B cell (primary cell): ENCODE results near the gene THADA. TPM values are rescaled to one million over a fixed set of nuclear protein-coding genes. Genes with fewer than 3 reads are reported as not detected.

Source experiments
- ATAC-seq: fragments of 200-7000 bp; cut with Tn5 transposase; one replicate; pipeline ENCODE4 v1.10.0; 2021; ENCODE audit warnings: low read depth, mild to moderate bottlenecking, moderate number of reproducible peaks, moderate library complexity
- CTCF ChIA-PET: fragments of 350-600 bp; sonication (Branson Sonifier 250); formaldehyde crosslinking; loops from one replicate; lab custom pipeline; 2021; ENCODE audit warnings: antibody characterized with exemption, inconsistent platforms; lab: Charles Lee
- POLR2A ChIA-PET: fragments of 350-600 bp; sonication (Branson Sonifier 250); formaldehyde crosslinking; loops from one replicate; lab custom pipeline; 2021; ENCODE audit warnings: antibody characterized with exemption; lab: Charles Lee
- DNase-seq: peaks from one replicate; pipeline ENCODE4 v3.0.0; 2013
- H2AFZ ChIP-seq: 2 replicates; pipeline ENCODE4 v1.6.1; 2012; ENCODE audit warnings: mild to moderate bottlenecking, low read depth, low read length; ENCODE audit not compliant: insufficient read depth, poor library complexity, severe bottlenecking
- H3K27ac ChIP-seq, 2 donors: 1 replicate in 1 of 2; 2 replicates in 1 of 2; pipeline ENCODE4 v1.5.1; 2012 to 2013; ENCODE audit warnings: low read length in 2 of 2, mild to moderate bottlenecking in 2 of 2, moderate library complexity in 1 of 2
- H3K27me3 ChIP-seq, 4 experiments: fragments of 200-600 bp in 1 of 4; sonication (generic) in 1 of 4; replicated peaks in 1 of 4; 1 replicate in 2 of 4; 2 replicates in 2 of 4; pipeline versions ENCODE4 v1.6.1 to v1.7.0; 2013 to 2016; ENCODE audit warnings: low read length in 3 of 4, mild to moderate bottlenecking in 2 of 4, mixed read lengths in 1 of 4, moderate library complexity in 1 of 4; ENCODE audit not compliant: insufficient read depth in 4 of 4, control insufficient read depth in 3 of 4; ENCODE audit errors: control extremely low read depth in 1 of 4
- H3K36me3 ChIP-seq, 2 experiments: replicated peaks in 1 of 2; 1 replicate in 1 of 2; 2 replicates in 1 of 2; pipeline versions ENCODE4 v1.6.1 to v1.7.1; 2013; ENCODE audit warnings: low read length in 1 of 2; ENCODE audit not compliant: insufficient read depth in 2 of 2, control insufficient read depth in 1 of 2; ENCODE audit errors: control extremely low read depth in 1 of 2, extremely low read depth in 1 of 2
- H3K4me1 ChIP-seq, 2 donors: fragments of 200-600 bp in 1 of 2; sonication (generic) in 1 of 2; 1 replicate in 1 of 2; 2 replicates in 1 of 2; pipeline versions ENCODE4 v1.5.1 to v1.6.1; 2013 to 2017; ENCODE audit warnings: low read length in 2 of 2; ENCODE audit not compliant: control insufficient read depth in 2 of 2, insufficient read depth in 2 of 2
- H3K4me2 ChIP-seq: replicated peaks from 2 replicates; pipeline ENCODE3; 2012; ENCODE audit warnings: mild to moderate bottlenecking, low read depth, low read length; ENCODE audit not compliant: poor library complexity, severe bottlenecking
- H3K4me3 ChIP-seq, 5 experiments: fragments of 200-600 bp in 1 of 5; sonication (generic) in 1 of 5; 1 replicate in 3 of 5; 2 replicates in 2 of 5; pipeline versions ENCODE4 v1.5.1 to v1.7.0; 2011 to 2016; ENCODE audit warnings: low read length in 4 of 5, mild to moderate bottlenecking in 4 of 5, low read depth in 2 of 5, control low read depth in 1 of 5, moderate library complexity in 1 of 5; ENCODE audit not compliant: insufficient read depth in 1 of 5; ENCODE audit errors: control extremely low read depth in 1 of 5, extremely low read depth in 1 of 5
- H3K79me2 ChIP-seq: fragments of 200-600 bp; sonication (generic); one replicate; pipeline ENCODE4 v1.6.0; 2016; ENCODE audit warnings: low read length; ENCODE audit not compliant: control insufficient read depth, insufficient read depth
- H3K9ac ChIP-seq: fragments of 200-600 bp; sonication (generic); 2 replicates; pipeline ENCODE4 v1.6.1; 2017; ENCODE audit warnings: mild to moderate bottlenecking, low read length, moderate library complexity
- H3K9me3 ChIP-seq, 3 donors: one replicate each; pipeline versions ENCODE4 v1.6.1 to v1.7.1; 2013; ENCODE audit warnings: low read length in 2 of 3; ENCODE audit not compliant: control insufficient read depth in 2 of 3, insufficient read depth in 1 of 3; ENCODE audit errors: control extremely low read depth in 1 of 3
- H4K20me1 ChIP-seq: 2 replicates; pipeline ENCODE4 v1.6.0; 2012; ENCODE audit warnings: mild to moderate bottlenecking, low read length; ENCODE audit not compliant: insufficient read depth, control insufficient read depth, poor library complexity, severe bottlenecking
- H3K27ac Mint-ChIP-seq: one replicate; pipeline ENCODE4 v1.8.0; 2021; ENCODE audit warnings: mixed read lengths
- H3K27me3 Mint-ChIP-seq: one replicate; pipeline ENCODE4 v1.8.0; 2021; ENCODE audit warnings: mixed read lengths
- H3K4me1 Mint-ChIP-seq: one replicate; pipeline ENCODE4 v1.8.0; 2021; ENCODE audit warnings: mixed read lengths
- H3K4me3 Mint-ChIP-seq: one replicate; pipeline ENCODE4 v1.8.0; 2021; ENCODE audit warnings: mixed read lengths
- H3K9me3 Mint-ChIP-seq: one replicate; pipeline ENCODE4 v1.8.0; 2022; ENCODE audit warnings: mixed read lengths; ENCODE audit not compliant: insufficient read depth
- EZH2 ChIP-seq: IDR thresholded peaks from 2 replicates; pipeline ENCODE4 v1.6.1; 2012; ENCODE audit warnings: borderline replicate concordance, low read depth, mild to moderate bottlenecking, moderate library complexity, low read length; ENCODE audit not compliant: insufficient read depth, poor library complexity, severe bottlenecking
- WGBS: methylation state at CpG from one replicate; pipeline ENCODE4 v1.1.5; 2013; ENCODE audit warnings: missing lambda C conversion rate; ENCODE audit not compliant: insufficient coverage; 5-methylcytosine and 5-hydroxymethylcytosine counted together
- intact Hi-C: fragments of 100-400 bp; cut with micrococcal nuclease; formaldehyde crosslinking; loops from one replicate; pipeline ENCODE4 v1.10.0; 2022
- polyA plus RNA-seq: library from polyadenylated mRNA; depleted of rRNA; stranded (reverse); fragments of >200 nt; gene quantifications from 2 replicates; pipeline ENCODE4 v1.2.3, GENCODE V29; 2012
- total RNA-seq, 2 donors: library from RNA; stranded (reverse); fragments of 120-200 nt in 1 of 2; gene quantifications; 1 replicate in 1 of 2; 2 replicates in 1 of 2; pipeline versions ENCODE4 v1.2.3 to v1.2.4, GENCODE V29; 2013 to 2022
- TF ChIP-seq, protein P1 (sequence below): fragments of 200-600 bp; IDR thresholded peaks from one replicate; pipeline ENCODE4 v1.8.0; 2022; ENCODE audit warnings: antibody characterized with exemption, mild to moderate bottlenecking

THADA gene
- total and polyA plus RNA-seq, 2 donors (not counting 1 experiment from before 2014, with no cell fraction given) = 17.6 to 48.5 TPM

DNA sequence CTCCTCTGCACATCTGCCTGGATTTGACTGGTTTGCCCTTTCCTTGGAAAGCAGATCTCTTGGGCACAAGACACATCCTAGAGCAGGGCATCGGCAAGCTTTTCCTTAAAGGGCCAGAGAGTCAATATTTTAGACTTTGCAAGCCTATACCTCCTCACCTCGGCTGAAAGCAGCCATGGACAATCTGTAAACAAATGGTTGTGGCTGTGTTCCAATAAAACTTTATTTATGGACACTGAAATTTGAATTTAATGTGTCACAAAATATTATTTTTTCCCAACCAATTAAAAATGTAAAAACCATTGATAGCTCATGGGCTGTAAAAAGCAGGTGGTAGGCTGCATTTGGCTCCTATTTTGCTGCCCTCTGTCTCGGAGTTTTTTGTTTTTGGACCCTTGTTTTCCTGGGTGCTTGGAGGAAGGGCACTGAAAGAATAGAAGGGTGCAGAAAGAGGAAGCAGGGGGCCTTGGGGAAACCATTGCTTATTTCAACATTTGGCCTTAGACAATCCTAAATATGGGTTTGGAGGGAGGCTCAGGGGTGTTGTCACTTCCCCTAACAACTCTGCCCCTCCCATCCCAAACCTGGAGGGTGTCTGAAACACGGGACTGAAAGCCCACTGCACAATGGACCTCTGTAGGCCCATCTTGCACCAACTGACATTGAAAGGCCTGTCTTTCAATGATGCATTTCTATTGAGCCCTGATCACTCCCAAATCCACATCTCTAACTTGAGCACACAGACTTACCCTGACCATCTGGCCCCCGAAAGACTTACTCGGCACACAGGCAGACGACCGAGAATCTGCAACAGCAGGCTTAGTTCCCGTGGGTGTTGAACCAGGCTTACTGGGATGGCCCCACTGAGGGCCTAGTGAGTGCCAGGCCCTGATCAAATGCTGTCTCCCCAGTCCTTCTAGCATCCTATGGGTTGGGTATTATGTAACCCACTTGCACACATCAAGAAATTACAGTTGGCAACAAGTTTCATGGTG, 362.3 kb downstream of the THADA start:
- peaks cover 64% of the 10 kb centered on the region for H3K4me1 Mint-ChIP-seq
- Histone ChIP-seq H3K79me2 (peaks cover 9% of the 10 kb centered on the region), H3K36me3 (peaks cover 0 to 16% of the 10 kb centered on the region in 2 experiments), H3K9me3 (no peaks in the 10 kb centered on the region), H3K4me3 (peak overlapping the region in 1 of 5 experiments; percentile 15), H3K9ac (peak overlapping the region; percentile 10), H3K4me2 (peak overlapping the region; percentile 53), H3K27ac (peak overlapping the region in 1 of 2 donors; percentile 38), H3K4me1 (peaks cover 37 to 61% of the 10 kb centered on the region in 2 donors), H2AFZ (no peak overlapping the region), H4K20me1 (no peaks in the 10 kb centered on the region), H3K27me3 (no peaks in the 10 kb centered on the region)
- TF ChIP-seq EZH2 = no peak
- TF ChIP-seq, protein P1, sequence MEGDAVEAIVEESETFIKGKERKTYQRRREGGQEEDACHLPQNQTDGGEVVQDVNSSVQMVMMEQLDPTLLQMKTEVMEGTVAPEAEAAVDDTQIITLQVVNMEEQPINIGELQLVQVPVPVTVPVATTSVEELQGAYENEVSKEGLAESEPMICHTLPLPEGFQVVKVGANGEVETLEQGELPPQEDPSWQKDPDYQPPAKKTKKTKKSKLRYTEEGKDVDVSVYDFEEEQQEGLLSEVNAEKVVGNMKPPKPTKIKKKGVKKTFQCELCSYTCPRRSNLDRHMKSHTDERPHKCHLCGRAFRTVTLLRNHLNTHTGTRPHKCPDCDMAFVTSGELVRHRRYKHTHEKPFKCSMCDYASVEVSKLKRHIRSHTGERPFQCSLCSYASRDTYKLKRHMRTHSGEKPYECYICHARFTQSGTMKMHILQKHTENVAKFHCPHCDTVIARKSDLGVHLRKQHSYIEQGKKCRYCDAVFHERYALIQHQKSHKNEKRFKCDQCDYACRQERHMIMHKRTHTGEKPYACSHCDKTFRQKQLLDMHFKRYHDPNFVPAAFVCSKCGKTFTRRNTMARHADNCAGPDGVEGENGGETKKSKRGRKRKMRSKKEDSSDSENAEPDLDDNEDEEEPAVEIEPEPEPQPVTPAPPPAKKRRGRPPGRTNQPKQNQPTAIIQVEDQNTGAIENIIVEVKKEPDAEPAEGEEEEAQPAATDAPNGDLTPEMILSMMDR = no peak
- peaks cover 2% of the 10 kb centered on the region for H3K9me3 Mint-ChIP-seq
- ChIA-PET CTCF (interaction anchor here (0.9 to 20.9 kb wide), 6 partner anchors 9 to 286 kb away, joined by 3 to 650 read pairs (median 3); no protein-coding TSS in a partner anchor), POLR2A (no interaction called here)
- intact Hi-C loops = no loop called here
- H3K27me3 Mint-ChIP-seq = no peaks in the 10 kb centered on the region
- ATAC-seq (no peak), DNase-seq (peak; percentile 28)
- peak overlapping the region; percentile 89 for H3K27ac Mint-ChIP-seq
- H3K4me3 Mint-ChIP-seq = peak overlapping the region; percentile 41
- WGBS = 65% methylated on average over 8 of the region's 9 CpGs
